Eye (tissue), 1 donor: ENCODE measurements around the gene KCNC1.

ENCODE experiments used
- DNase-seq: peaks from one replicate; pipeline ENCODE4 v3.0.0-alpha.2; 2015

KCNC1 gene

GRCh38 chr11:17760102-17761029, 25.8 kb downstream of the KCNC1 start:
- DNase-seq: peak; percentile 59

- DNase-seq: no peak
These were observed 27.9 kb downstream of the KCNC1 start for GRCh38 chr11:17762309-17762974.

GRCh38 chr11:17763244-17763643, 28.7 kb downstream of the KCNC1 start:
- no peak for DNase-seq

- DNase-seq: no peak
These were observed 29.1 kb downstream of the KCNC1 start for GRCh38 chr11:17763703-17764102.

GRCh38 chr11:17764446-17765218, 30.1 kb downstream of the KCNC1 start:
- peak; percentile 91 for DNase-seq

GRCh38 chr11:17765356-17766072, 30.9 kb downstream of the KCNC1 start:
- peak; percentile 75 for DNase-seq

GRCh38 chr11:17766073-17766359, 31.4 kb downstream of the KCNC1 start:
- no peak for DNase-seq

GRCh38 chr11:17766590-17766989, 32.0 kb downstream of the KCNC1 start:
- DNase-seq: no peak

- DNase-seq: peak; percentile 52
These were observed 32.8 kb downstream of the KCNC1 start for GRCh38 chr11:17767301-17767885.

- no peak for DNase-seq
These were observed 33.3 kb downstream of the KCNC1 start for GRCh38 chr11:17767914-17768313.

- no peak for DNase-seq
These were observed 34.0 kb downstream of the KCNC1 start for GRCh38 chr11:17768547-17768946.

- DNase-seq: no peak
These were observed 34.6 kb downstream of the KCNC1 start for GRCh38 chr11:17769218-17769617.

- DNase-seq: no peak
These were observed 35.6 kb downstream of the KCNC1 start for GRCh38 chr11:17770048-17770652.

GRCh38 chr11:17770917-17771316, 36.3 kb downstream of the KCNC1 start:
- no peak for DNase-seq

GRCh38 chr11:17771415-17771814, 36.8 kb downstream of the KCNC1 start:
- DNase-seq: no peak

- no peak for DNase-seq
These were observed 37.3 kb downstream of the KCNC1 start for GRCh38 chr11:17771841-17772401.

GRCh38 chr11:17772704-17773600, 38.4 kb downstream of the KCNC1 start:
- DNase-seq: no peak

GRCh38 chr11:17773674-17774073, 39.1 kb downstream of the KCNC1 start:
- DNase-seq: no peak

GRCh38 chr11:17774232-17775034, 39.9 kb downstream of the KCNC1 start:
- no peak for DNase-seq

- DNase-seq: no peak
These were observed 40.4 kb downstream of the KCNC1 start for GRCh38 chr11:17775035-17775348.
